B cell (primary cell): Measurements from ENCODE around the gene GRPEL1. TPM values are rescaled to one million over a fixed set of nuclear protein-coding genes. Genes with fewer than 3 reads are reported as not detected.
"Not testable (repeated sequence)": the region's sequence is repeated elsewhere in the genome, so short reads cannot be mapped to it uniquely, and the experiment has no call there.

Experiments used
- ATAC-seq: fragments of 200-7000 bp; cut with Tn5 transposase; one replicate; pipeline ENCODE4 v1.10.0; 2021; ENCODE audit warnings: low read depth, mild to moderate bottlenecking, moderate number of reproducible peaks, moderate library complexity
- CTCF ChIA-PET: fragments of 350-600 bp; sonication (Branson Sonifier 250); formaldehyde crosslinking; loops from one replicate; lab custom pipeline; 2021; ENCODE audit warnings: antibody characterized with exemption, inconsistent platforms; lab: Charles Lee
- POLR2A ChIA-PET: fragments of 350-600 bp; sonication (Branson Sonifier 250); formaldehyde crosslinking; loops from one replicate; lab custom pipeline; 2021; ENCODE audit warnings: antibody characterized with exemption; lab: Charles Lee
- DNase-seq: peaks from one replicate; pipeline ENCODE4 v3.0.0; 2013
- H2AFZ ChIP-seq: 2 replicates; pipeline ENCODE4 v1.6.1; 2012; ENCODE audit warnings: mild to moderate bottlenecking, low read depth, low read length; ENCODE audit not compliant: insufficient read depth, poor library complexity, severe bottlenecking
- H3K27ac ChIP-seq, 2 donors: 1 replicate in 1 of 2; 2 replicates in 1 of 2; pipeline ENCODE4 v1.5.1; 2012 to 2013; ENCODE audit warnings: low read length in 2 of 2, mild to moderate bottlenecking in 2 of 2, moderate library complexity in 1 of 2
- H3K27me3 ChIP-seq, 4 experiments: fragments of 200-600 bp in 1 of 4; sonication (generic) in 1 of 4; replicated peaks in 1 of 4; 1 replicate in 2 of 4; 2 replicates in 2 of 4; pipeline versions ENCODE4 v1.6.1 to v1.7.0; 2013 to 2016; ENCODE audit warnings: low read length in 3 of 4, mild to moderate bottlenecking in 2 of 4, mixed read lengths in 1 of 4, moderate library complexity in 1 of 4; ENCODE audit not compliant: insufficient read depth in 4 of 4, control insufficient read depth in 3 of 4; ENCODE audit errors: control extremely low read depth in 1 of 4
- H3K36me3 ChIP-seq, 2 experiments: replicated peaks in 1 of 2; 1 replicate in 1 of 2; 2 replicates in 1 of 2; pipeline versions ENCODE4 v1.6.1 to v1.7.1; 2013; ENCODE audit warnings: low read length in 1 of 2; ENCODE audit not compliant: insufficient read depth in 2 of 2, control insufficient read depth in 1 of 2; ENCODE audit errors: control extremely low read depth in 1 of 2, extremely low read depth in 1 of 2
- H3K4me1 ChIP-seq, 2 donors: fragments of 200-600 bp in 1 of 2; sonication (generic) in 1 of 2; 1 replicate in 1 of 2; 2 replicates in 1 of 2; pipeline versions ENCODE4 v1.5.1 to v1.6.1; 2013 to 2017; ENCODE audit warnings: low read length in 2 of 2; ENCODE audit not compliant: control insufficient read depth in 2 of 2, insufficient read depth in 2 of 2
- H3K4me2 ChIP-seq: replicated peaks from 2 replicates; pipeline ENCODE3; 2012; ENCODE audit warnings: mild to moderate bottlenecking, low read depth, low read length; ENCODE audit not compliant: poor library complexity, severe bottlenecking
- H3K4me3 ChIP-seq, 5 experiments: fragments of 200-600 bp in 1 of 5; sonication (generic) in 1 of 5; 1 replicate in 3 of 5; 2 replicates in 2 of 5; pipeline versions ENCODE4 v1.5.1 to v1.7.0; 2011 to 2016; ENCODE audit warnings: low read length in 4 of 5, mild to moderate bottlenecking in 4 of 5, low read depth in 2 of 5, control low read depth in 1 of 5, moderate library complexity in 1 of 5; ENCODE audit not compliant: insufficient read depth in 1 of 5; ENCODE audit errors: control extremely low read depth in 1 of 5, extremely low read depth in 1 of 5
- H3K79me2 ChIP-seq: fragments of 200-600 bp; sonication (generic); one replicate; pipeline ENCODE4 v1.6.0; 2016; ENCODE audit warnings: low read length; ENCODE audit not compliant: control insufficient read depth, insufficient read depth
- H3K9ac ChIP-seq: fragments of 200-600 bp; sonication (generic); 2 replicates; pipeline ENCODE4 v1.6.1; 2017; ENCODE audit warnings: mild to moderate bottlenecking, low read length, moderate library complexity
- H3K9me3 ChIP-seq, 3 donors: one replicate each; pipeline versions ENCODE4 v1.6.1 to v1.7.1; 2013; ENCODE audit warnings: low read length in 2 of 3; ENCODE audit not compliant: control insufficient read depth in 2 of 3, insufficient read depth in 1 of 3; ENCODE audit errors: control extremely low read depth in 1 of 3
- H4K20me1 ChIP-seq: 2 replicates; pipeline ENCODE4 v1.6.0; 2012; ENCODE audit warnings: mild to moderate bottlenecking, low read length; ENCODE audit not compliant: insufficient read depth, control insufficient read depth, poor library complexity, severe bottlenecking
- H3K27ac Mint-ChIP-seq: one replicate; pipeline ENCODE4 v1.8.0; 2021; ENCODE audit warnings: mixed read lengths
- H3K27me3 Mint-ChIP-seq: one replicate; pipeline ENCODE4 v1.8.0; 2021; ENCODE audit warnings: mixed read lengths
- H3K4me1 Mint-ChIP-seq: one replicate; pipeline ENCODE4 v1.8.0; 2021; ENCODE audit warnings: mixed read lengths
- H3K4me3 Mint-ChIP-seq: one replicate; pipeline ENCODE4 v1.8.0; 2021; ENCODE audit warnings: mixed read lengths
- H3K9me3 Mint-ChIP-seq: one replicate; pipeline ENCODE4 v1.8.0; 2022; ENCODE audit warnings: mixed read lengths; ENCODE audit not compliant: insufficient read depth
- EZH2 ChIP-seq: IDR thresholded peaks from 2 replicates; pipeline ENCODE4 v1.6.1; 2012; ENCODE audit warnings: borderline replicate concordance, low read depth, mild to moderate bottlenecking, moderate library complexity, low read length; ENCODE audit not compliant: insufficient read depth, poor library complexity, severe bottlenecking
- WGBS: methylation state at CpG from one replicate; pipeline ENCODE4 v1.1.5; 2013; ENCODE audit warnings: missing lambda C conversion rate; ENCODE audit not compliant: insufficient coverage; 5-methylcytosine and 5-hydroxymethylcytosine counted together
- intact Hi-C: fragments of 100-400 bp; cut with micrococcal nuclease; formaldehyde crosslinking; loops from one replicate; pipeline ENCODE4 v1.10.0; 2022
- polyA plus RNA-seq: library from polyadenylated mRNA; depleted of rRNA; stranded (reverse); fragments of >200 nt; gene quantifications from 2 replicates; pipeline ENCODE4 v1.2.3, GENCODE V29; 2012
- total RNA-seq, 2 donors: library from RNA; stranded (reverse); fragments of 120-200 nt in 1 of 2; gene quantifications; 1 replicate in 1 of 2; 2 replicates in 1 of 2; pipeline versions ENCODE4 v1.2.3 to v1.2.4, GENCODE V29; 2013 to 2022
- TF ChIP-seq, protein P1 (sequence below): fragments of 200-600 bp; IDR thresholded peaks from one replicate; pipeline ENCODE4 v1.8.0; 2022; ENCODE audit warnings: antibody characterized with exemption, mild to moderate bottlenecking

GRPEL1 gene
- total and polyA plus RNA-seq, 2 donors (not counting 1 experiment from before 2014, with no cell fraction given) = 15.0 to 26.0 TPM

DNA sequence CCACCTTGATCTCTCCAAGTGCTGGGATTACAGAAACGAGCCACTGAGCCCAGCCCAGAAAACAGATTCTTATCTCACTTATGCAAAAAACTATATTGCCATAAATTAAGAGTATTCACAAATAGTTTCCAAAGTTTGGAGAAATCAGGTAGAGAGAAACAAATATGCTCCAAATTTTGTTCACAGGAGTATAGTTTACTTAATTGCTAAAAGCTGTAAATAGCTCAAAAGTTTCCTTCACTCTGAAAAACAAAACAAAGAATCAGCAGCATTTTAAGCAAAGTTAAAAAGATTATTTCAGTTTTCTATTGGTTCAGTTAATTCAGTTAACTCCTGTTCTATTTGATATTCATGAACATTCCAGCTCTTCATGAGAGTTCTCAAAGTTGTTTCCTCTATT is 18.5 kb upstream of the GRPEL1 start:
- WGBS = no CpG with 5 or more reads among the region's 1 CpG
- Mint-ChIP-seq H3K27me3 (peaks cover 50% of the 10 kb centered on the region), H3K27ac (no peak overlapping the region), H3K4me3 (no peak overlapping the region), H3K4me1 (no peaks in the 10 kb centered on the region), H3K9me3 (no peaks in the 10 kb centered on the region)
- no peak for ATAC-seq
- Histone ChIP-seq H3K27ac (no peak overlapping the region), H3K4me2 (no peak overlapping the region), H2AFZ (no peak overlapping the region), H3K36me3 (no peaks in the 10 kb centered on the region), H3K9ac (no peak overlapping the region), H4K20me1 (no peaks in the 10 kb centered on the region), H3K79me2 (no peaks in the 10 kb centered on the region), H3K27me3 (peaks cover 0 to 41% (median 29%) of the 10 kb centered on the region in 4 experiments), H3K4me3 (no peak overlapping the region), H3K9me3 (peaks cover 2 to 9% (median 6%) of the 10 kb centered on the region in 3 donors), H3K4me1 (no peaks in the 10 kb centered on the region)
- no peak for DNase-seq
- TF ChIP-seq, protein P1, sequence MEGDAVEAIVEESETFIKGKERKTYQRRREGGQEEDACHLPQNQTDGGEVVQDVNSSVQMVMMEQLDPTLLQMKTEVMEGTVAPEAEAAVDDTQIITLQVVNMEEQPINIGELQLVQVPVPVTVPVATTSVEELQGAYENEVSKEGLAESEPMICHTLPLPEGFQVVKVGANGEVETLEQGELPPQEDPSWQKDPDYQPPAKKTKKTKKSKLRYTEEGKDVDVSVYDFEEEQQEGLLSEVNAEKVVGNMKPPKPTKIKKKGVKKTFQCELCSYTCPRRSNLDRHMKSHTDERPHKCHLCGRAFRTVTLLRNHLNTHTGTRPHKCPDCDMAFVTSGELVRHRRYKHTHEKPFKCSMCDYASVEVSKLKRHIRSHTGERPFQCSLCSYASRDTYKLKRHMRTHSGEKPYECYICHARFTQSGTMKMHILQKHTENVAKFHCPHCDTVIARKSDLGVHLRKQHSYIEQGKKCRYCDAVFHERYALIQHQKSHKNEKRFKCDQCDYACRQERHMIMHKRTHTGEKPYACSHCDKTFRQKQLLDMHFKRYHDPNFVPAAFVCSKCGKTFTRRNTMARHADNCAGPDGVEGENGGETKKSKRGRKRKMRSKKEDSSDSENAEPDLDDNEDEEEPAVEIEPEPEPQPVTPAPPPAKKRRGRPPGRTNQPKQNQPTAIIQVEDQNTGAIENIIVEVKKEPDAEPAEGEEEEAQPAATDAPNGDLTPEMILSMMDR = no peak
- no peak for TF ChIP-seq EZH2
- CTCF ChIA-PET = no interaction called here
- intact Hi-C loops = no loop called here
- POLR2A ChIA-PET = no interaction called here

DNA sequence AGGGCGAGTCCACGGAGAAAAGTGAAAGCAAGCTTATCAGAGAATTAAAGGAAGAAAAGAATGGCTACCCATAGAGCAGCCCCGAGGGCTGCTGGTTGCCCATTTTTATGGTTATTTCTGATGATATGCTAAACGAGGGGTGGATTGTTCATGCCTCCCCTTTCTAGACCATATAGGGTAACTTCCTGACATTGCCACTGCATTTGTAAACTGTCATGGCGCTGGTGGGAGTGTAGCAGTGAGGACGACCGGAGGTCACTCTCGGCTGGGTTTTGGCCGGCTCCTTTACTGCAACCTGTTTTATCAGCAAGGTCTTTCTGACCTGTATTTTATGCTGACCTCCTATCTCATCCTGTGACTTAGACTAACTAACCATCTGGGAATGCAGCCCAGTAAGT is 16.7 kb upstream of the GRPEL1 start:
- CTCF ChIA-PET = interaction anchor here (1.1 to 1.2 kb wide), 2 partner anchors 15 to 17 kb away, joined by 3 to 4 read pairs; no protein-coding TSS in a partner anchor
- H3K4me3 Mint-ChIP-seq, H3K9me3 Mint-ChIP-seq, H3K9ac ChIP-seq, DNase-seq, H3K4me2 ChIP-seq, ATAC-seq, POLR2A ChIA-PET, H2AFZ ChIP-seq, H3K4me3 ChIP-seq, H3K27ac ChIP-seq, H3K4me1 ChIP-seq, H3K36me3 ChIP-seq, H3K9me3 ChIP-seq, H4K20me1 ChIP-seq, intact Hi-C loops, H3K27ac Mint-ChIP-seq, H3K4me1 Mint-ChIP-seq, H3K79me2 ChIP-seq: not testable (repeated sequence)
- peaks cover 0 to 37% (median 25%) of the 10 kb centered on the region in 4 experiments for H3K27me3 ChIP-seq
- peaks cover 56% of the 10 kb centered on the region for H3K27me3 Mint-ChIP-seq
- WGBS = 68% methylated on average over 2 of the region's 9 CpGs
